Prostate gland (tissue), 2 donors: Measurements from ENCODE around the gene FABP6.

ENCODE experiments used
- POLR2A ChIP-seq: fragments of 450-650 bp; IDR thresholded peaks from one replicate; pipeline ENCODE4 v1.6.1; 2016; ENCODE audit warnings: antibody characterized with exemption, mild to moderate bottlenecking
- POLR2AphosphoS5 ChIP-seq: sonication (generic); formaldehyde crosslinking; IDR thresholded peaks from one replicate; pipeline ENCODE4 v1.6.1; 2017; ENCODE audit warnings: antibody characterized with exemption
- TF ChIP-seq, protein P1 (sequence below), 4 experiments: fragments of 200-600 bp in 2 of 4; fragments of 450-650 bp in 2 of 4; sonication (generic) in 2 of 4; IDR thresholded peaks; 1 replicate in 3 of 4; 2 replicates in 1 of 4; pipeline ENCODE4 v1.5.1; 2016 to 2019; ENCODE audit warnings: antibody characterized with exemption in 4 of 4, mild to moderate bottlenecking in 2 of 4, moderate library complexity in 2 of 4

DNA sequence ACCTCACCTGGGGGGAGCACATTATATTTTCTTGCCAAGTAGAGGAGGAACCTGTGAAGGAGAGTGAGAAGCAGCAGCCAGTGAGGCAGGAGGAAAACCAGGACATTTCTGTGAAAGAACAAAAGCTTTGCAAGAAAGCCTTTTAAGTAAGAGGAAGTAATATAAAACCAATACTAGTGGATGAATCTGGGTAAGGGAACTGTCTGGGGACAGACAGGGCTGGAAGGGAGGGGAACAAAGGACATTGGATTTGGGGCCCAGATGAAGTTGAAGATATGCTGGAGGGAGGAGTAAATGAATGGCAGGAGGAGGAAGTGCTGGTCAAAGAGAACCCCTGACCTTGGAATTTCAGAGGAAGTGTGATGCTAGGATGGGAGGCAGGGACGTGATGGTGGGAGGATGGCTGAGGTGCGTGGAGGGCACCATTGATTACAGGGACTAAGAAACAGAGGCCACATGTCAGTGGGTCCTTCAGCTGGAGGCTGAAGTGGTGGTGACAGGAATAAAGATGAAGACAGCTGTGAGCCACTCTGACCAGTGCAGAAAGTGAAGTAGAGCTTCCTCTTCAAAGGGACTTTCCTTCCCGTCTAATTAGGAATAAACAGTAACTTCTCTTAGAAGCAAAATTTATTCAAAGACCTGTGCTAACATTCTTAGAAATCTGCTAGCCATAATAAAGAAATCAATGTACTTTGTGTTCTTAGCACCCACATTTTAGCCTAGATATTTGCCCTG, 43.5 kb upstream of the FABP6 start:
- TF ChIP-seq POLR2AphosphoS5 = no peak
- TF ChIP-seq, protein P1, sequence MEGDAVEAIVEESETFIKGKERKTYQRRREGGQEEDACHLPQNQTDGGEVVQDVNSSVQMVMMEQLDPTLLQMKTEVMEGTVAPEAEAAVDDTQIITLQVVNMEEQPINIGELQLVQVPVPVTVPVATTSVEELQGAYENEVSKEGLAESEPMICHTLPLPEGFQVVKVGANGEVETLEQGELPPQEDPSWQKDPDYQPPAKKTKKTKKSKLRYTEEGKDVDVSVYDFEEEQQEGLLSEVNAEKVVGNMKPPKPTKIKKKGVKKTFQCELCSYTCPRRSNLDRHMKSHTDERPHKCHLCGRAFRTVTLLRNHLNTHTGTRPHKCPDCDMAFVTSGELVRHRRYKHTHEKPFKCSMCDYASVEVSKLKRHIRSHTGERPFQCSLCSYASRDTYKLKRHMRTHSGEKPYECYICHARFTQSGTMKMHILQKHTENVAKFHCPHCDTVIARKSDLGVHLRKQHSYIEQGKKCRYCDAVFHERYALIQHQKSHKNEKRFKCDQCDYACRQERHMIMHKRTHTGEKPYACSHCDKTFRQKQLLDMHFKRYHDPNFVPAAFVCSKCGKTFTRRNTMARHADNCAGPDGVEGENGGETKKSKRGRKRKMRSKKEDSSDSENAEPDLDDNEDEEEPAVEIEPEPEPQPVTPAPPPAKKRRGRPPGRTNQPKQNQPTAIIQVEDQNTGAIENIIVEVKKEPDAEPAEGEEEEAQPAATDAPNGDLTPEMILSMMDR (IDR thresholded peaks at IDR 0.05) = no peak
- no peak for TF ChIP-seq POLR2A
